ENCODE results near the gene CDK5RAP1. TPM values are rescaled to one million over a fixed set of nuclear protein-coding genes. Genes with fewer than 3 reads are reported as not detected.

CDK5RAP1 gene
- total RNA-seq, 1 donor from 2014 or later: 17.0 TPM

DNA sequence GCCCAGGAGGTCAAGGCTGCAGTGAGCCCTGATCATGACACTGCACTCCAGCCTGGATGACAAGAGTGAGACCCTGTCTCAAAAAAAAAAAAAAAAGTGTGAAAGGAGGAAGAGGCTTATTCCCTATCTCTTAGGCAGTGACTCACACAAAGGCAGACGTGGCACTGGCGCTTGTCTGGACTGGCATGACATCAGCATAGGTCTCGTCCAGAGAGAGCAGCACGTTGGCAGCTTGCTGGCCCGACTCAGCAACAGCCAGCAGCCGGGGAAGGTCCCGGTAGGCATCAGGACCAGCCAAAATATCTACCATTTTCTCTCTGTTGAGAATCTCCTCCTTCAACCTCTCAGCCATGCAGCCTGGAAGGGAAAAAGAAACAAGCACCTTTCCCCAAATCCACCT, 14.1 kb downstream of the CDK5RAP1 start:
- ATAC-seq: no peak
- no peak for DNase-seq (ENCODE audit: low spot score)

- no peak for ATAC-seq
- no peak for DNase-seq (ENCODE audit: low spot score)
These were observed 14.6 kb downstream of the CDK5RAP1 start for GRCh38 chr20:33386673-33387072.

GRCh38 chr20:33377366-33377765, 24.0 kb downstream of the CDK5RAP1 start:
- DNase-seq (ENCODE audit: low spot score) (no peak), ATAC-seq (no peak)

- DNase-seq (ENCODE audit: low spot score) (no peak), ATAC-seq (peak; percentile 78)
These were observed 27.3 kb downstream of the CDK5RAP1 start for GRCh38 chr20:33373735-33374605.

DNA sequence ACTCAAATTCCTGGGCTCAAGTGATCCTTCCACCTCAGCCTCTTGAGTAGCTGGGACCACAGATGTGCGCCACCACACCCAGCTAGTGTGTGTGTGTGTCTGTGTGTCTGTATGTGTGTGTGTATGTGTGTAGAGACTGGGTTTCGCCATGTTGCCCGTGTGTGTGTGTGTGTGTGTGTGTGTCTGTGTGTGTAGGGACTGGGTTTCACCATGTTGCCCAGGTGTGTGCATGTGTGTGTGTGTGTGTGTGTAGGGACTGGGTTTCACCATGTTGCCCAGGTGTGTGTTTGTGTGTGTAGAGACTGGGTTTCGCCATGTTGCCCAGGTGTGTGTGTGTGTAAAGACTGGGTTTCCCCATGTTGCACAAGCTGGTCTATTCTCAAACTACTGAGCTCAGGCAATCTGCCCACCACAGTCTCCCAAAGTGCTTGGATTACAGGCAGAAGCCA, 28.3 kb downstream of the CDK5RAP1 start:
- DNase-seq (ENCODE audit: low spot score) (no peak), ATAC-seq (peak; percentile 40)

DNA sequence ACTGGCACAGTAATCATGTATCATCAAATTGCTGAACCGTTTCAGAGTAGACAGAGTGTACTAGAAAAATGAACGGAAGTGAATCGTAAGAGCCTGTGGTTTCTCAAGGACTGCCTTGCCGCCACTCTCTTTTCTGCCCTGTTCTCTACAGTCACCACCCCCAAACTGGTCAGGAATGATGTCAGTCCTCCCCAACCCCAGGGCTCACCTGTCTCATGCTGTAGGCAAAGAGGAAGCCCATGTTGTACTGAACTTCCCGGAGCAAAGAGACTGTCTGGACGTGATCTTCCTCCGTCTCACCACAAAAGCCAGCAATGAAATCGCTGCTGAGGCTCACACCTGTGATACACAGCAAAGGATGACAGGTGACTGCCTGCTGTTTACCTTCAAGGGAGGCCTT, 31.0 kb downstream of the CDK5RAP1 start:
- DNase-seq (ENCODE audit: low spot score) (no peak), ATAC-seq (no peak)

- no peak for DNase-seq (ENCODE audit: low spot score)
- ATAC-seq: no peak
These were observed 38.4 kb downstream of the CDK5RAP1 start for GRCh38 chr20:33362898-33363297.

DNA sequence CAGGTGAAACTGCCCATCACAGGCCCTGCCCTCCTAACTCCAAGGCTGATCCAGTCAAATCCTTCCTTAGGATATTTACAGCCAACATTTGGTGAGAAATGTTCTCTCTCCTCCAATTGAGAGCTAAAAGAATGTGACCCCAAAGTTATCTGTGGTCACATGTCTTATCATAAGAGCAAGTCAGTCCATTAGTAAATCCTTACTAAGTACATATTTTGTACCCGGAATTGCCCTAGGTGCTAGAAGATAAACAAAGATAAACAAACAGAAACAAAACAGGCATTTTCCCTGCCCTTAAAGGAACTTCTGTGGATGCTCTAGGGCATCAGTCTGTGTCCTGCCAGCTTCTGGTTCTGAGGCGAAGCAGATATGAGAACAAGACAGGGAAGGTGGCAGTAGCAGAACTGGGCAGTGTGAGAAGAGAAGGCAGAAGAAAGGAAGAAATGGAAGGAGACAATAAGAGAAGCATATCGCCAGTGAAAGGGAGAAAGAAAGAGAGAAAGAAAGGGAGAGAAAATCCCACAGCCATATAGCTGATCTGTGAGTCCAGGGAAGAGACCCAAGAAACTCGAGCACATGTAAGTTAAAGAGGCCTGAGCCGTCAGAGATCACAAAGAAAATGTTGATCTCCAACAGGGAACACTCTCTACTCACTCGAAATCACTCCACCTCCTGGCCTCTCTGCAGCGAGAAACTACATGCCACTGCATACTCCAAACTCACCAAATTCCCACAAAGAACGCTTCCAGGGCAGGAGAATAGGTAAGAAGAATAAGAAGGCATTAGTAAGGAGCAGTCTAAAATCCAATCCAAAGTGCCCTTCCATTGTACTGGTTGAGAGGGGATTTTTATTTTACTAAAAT, 41.7 kb downstream of the CDK5RAP1 start:
- ATAC-seq: no peak
- DNase-seq (ENCODE audit: low spot score): no peak

DNA sequence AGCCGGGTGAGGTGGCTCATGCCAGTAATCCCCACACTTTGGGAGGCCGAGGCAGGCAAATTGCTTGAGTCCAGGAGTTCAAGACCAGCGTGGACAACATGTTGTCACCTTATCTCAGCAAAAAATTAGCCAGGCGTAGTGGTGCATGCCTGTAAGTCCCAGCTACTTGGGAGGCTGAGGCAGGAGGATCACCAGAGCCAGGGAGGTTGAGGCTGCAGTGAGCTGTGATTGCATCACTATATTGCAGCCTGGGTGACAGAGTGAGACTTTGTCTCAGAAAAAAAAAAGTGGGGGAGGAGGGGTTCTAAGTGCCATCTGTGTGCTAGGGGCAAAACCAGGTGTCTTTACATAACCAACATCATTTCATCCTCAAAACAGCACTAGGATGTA, 48.3 kb downstream of the CDK5RAP1 start:
- ATAC-seq: no peak
- DNase-seq (ENCODE audit: low spot score): no peak

GRCh38 chr20:33352258-33353012, 48.9 kb downstream of the CDK5RAP1 start:
- ATAC-seq (no peak), DNase-seq (ENCODE audit: low spot score) (no peak)

DNA sequence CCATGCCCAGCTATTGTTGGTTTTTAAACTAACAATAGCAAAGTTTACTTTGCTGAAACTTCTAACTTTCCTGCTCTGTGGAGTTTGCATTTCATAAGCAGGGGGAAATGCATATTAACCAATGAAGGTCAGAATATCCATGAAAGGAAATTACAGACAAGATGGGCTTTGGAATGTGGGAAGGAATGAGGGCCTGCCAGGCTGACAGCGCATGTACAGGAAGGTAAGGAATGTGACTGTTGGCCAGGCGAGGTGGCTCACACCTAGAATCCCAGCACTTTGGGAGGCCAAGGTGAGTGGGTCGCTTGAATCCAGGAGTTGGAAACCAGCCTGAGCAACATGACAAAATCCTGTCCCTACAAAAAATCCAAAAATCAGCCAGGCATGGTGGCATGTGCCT, 49.6 kb downstream of the CDK5RAP1 start:
- no peak for ATAC-seq
- DNase-seq (ENCODE audit: low spot score): no peak

DNA sequence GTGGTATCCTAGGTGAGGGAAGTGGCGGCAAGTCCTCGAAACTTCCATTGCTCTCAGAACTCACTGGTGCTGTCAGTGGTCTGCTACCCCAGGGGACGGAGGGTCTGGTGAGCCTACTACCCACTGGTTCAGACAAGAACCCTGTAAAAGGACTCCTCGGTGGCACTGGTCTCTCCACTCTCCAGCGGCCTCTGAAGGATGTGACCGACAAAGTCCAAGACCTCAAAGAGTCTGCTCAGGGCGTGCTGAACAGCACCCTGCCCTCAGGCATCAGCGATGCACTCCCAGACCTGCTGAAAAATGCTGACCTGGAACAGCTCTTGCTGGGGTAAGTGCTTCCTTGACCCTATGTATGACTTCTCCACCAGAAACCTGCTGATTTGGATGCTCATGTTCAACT, 51.8 kb downstream of the CDK5RAP1 start:
- ATAC-seq (no peak), DNase-seq (ENCODE audit: low spot score) (no peak)

DNA sequence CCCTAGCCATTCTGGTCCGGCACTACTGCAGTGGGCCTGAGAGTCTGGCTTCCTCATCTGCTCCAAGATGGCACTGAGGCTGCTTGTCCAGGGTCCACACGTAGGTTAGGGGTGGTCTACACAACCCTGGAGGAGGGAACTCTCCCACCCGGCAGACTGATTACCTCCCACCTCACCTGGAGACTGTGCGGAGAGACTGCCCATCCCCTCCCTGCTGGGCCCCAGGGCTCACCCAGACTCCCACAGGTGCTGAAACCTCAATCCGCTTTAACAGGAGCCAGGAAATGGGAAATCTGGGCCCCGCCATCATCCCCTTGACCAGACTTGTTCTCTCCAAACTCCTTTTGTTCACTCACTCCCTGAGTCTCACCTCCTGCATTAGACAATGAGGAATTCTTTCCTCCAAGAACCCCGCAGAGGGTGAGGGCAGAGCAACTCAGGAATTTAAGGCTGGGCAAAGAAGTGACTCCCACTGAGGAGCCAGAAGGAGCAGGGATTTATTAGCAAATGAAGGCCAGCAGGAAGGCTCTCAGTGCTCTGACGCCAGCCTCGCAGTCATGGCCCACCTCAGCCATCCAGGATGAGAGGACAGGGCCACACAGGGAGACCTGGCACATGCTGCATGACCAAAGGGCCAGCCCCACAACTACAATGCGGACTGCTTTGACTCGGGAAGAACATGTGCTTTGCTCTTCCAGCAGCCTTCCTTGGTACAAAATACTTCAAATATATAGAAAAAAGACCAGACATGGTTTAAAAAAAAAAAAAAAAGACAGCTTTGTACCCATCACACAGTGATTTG, 53.0 kb downstream of the CDK5RAP1 start:
- DNase-seq (ENCODE audit: low spot score): no peak
- no peak for ATAC-seq

- no peak for DNase-seq (ENCODE audit: low spot score)
- ATAC-seq: no peak
These were observed 56.0 kb downstream of the CDK5RAP1 start for GRCh38 chr20:33345342-33345741.

- ATAC-seq (no peak), DNase-seq (ENCODE audit: low spot score) (no peak)
These were observed 57.8 kb downstream of the CDK5RAP1 start for GRCh38 chr20:33343521-33343920.

- ATAC-seq: no peak
These were observed 61.7 kb downstream of the CDK5RAP1 start for GRCh38 chr20:33339515-33340058.

GRCh38 chr20:33338467-33339258, 62.7 kb downstream of the CDK5RAP1 start:
- ATAC-seq (no peak), DNase-seq (ENCODE audit: low spot score) (no peak)

More at GRCh38 chr20:33339515-33340058, 61.7 kb downstream of the CDK5RAP1 start:
- DNase-seq (ENCODE audit: low spot score): no peak

GRCh38 chr20:33337531-33338165, 63.7 kb downstream of the CDK5RAP1 start:
- DNase-seq (ENCODE audit: low spot score) (no peak), ATAC-seq (no peak)

GRCh38 chr20:33337119-33337518, 64.2 kb downstream of the CDK5RAP1 start:
- DNase-seq (ENCODE audit: low spot score) (no peak), ATAC-seq (no peak)

Measured in left lobe of liver (tissue), 2 donors.